MV-4-11 (cell line): Measurements from ENCODE around the gene A1BG.
"Not testable (repeated sequence)": the region's sequence is repeated elsewhere in the genome, so short reads cannot be mapped to it uniquely, and the experiment has no call there.

Experiments
- DNase-seq: peaks from one replicate; lab custom pipeline; 2025; lab: John Stamatoyannopoulos, UW

A1BG gene

GRCh38 chr19:58356766-58357480, 3.6 kb upstream of the A1BG start:
- DNase-seq, result no peak

- DNase-seq, result no peak
These were observed 2.8 kb upstream of the A1BG start for GRCh38 chr19:58355908-58356765.

- DNase-seq, result no peak
These were observed 2.0 kb upstream of the A1BG start for GRCh38 chr19:58355215-58355796.

GRCh38 chr19:58354478-58355030, 1.3 kb upstream of the A1BG start:
- no peak for DNase-seq

GRCh38 chr19:58353717-58354477, 605 bp upstream of the A1BG start:
- DNase-seq, result no peak

- no peak for DNase-seq
These were observed 1.1 kb downstream of the A1BG start for GRCh38 chr19:58351990-58352755.

GRCh38 chr19:58351558-58351878, 1.8 kb downstream of the A1BG start:
- DNase-seq, result no peak

- DNase-seq, result no peak
These were observed 2.3 kb downstream of the A1BG start for GRCh38 chr19:58350871-58351557.

- DNase-seq, result no peak
These were observed 3.1 kb downstream of the A1BG start for GRCh38 chr19:58350001-58350861.

- DNase-seq, result peak; percentile 31
These were observed 3.7 kb downstream of the A1BG start for GRCh38 chr19:58349590-58349989.

GRCh38 chr19:58348080-58348479, 5.2 kb downstream of the A1BG start:
- DNase-seq, result not testable (repeated sequence)

GRCh38 chr19:58346961-58347929, 6.0 kb downstream of the A1BG start:
- no peak for DNase-seq

GRCh38 chr19:58345558-58345957, 7.7 kb downstream of the A1BG start:
- no peak for DNase-seq

- DNase-seq, result no peak
These were observed 14.3 kb downstream of the A1BG start for GRCh38 chr19:58338825-58339558.

GRCh38 chr19:58338336-58338735, 15.0 kb downstream of the A1BG start:
- no peak for DNase-seq

GRCh38 chr19:58336820-58337219, 16.5 kb downstream of the A1BG start:
- DNase-seq, result no peak

- DNase-seq, result no peak
These were observed 17.1 kb downstream of the A1BG start for GRCh38 chr19:58336216-58336615.

- no peak for DNase-seq
These were observed 17.7 kb downstream of the A1BG start for GRCh38 chr19:58335630-58336029.
